OCI-M2 (cell line): Measurements from ENCODE around the gene SHFL.

Experiments used
- DNase-seq: peaks from one replicate; lab custom pipeline; 2025; ENCODE audit not compliant: unreplicated experiment; lab: John Stamatoyannopoulos, UW

The SHFL gene

DNA sequence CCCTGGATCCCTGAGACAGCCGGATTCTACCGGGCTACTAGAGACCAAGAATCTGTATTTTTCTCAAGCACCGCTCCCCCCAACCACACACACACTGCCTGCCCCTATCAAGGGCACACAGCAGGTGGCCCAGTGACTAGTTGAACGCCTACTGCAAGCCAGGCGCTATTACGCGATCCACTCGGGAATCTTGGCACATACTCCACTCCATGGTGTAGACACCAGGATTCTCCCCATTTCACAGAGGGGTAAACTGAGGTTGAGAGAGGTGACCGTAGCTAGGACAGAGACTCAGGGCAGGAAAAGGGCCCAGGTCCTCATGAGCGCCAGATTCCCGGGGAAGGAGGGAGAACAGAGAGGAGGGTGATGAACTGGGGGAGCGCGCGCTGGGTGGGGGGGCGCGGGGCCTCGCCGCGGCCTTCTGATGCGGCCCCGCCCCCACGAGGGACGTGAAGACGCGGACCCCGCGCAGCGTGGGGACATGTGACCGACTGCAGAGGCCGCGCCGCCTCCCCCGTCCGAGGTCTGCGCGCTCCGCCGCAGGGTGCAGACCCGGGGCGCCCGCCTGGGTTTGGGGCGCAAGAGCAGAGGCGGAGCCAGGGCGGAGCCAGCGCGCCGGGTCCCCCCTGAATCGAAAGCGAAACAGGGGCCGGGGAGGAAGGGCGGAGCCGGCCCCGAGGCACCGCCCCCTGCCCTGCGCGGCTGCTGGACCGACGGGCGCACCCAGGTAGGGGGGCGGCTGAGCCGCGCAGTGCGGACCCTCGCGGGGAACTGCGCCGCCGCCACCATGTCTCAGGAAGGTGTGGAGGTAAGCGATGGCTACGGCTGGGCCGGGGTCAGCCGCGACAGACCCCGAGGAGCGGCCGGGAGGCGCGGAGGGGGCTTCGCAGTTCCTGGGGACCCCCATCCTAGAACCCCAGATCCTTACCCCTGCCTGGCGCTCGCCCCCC, at the start of gene SHFL:
Gene SHFL (plus strand): TSS at position 677 of the 950 bp plus-strand sequence. CDS start 111 bp downstream, at position 788.
- DNase-seq = peak; percentile 92

DNA sequence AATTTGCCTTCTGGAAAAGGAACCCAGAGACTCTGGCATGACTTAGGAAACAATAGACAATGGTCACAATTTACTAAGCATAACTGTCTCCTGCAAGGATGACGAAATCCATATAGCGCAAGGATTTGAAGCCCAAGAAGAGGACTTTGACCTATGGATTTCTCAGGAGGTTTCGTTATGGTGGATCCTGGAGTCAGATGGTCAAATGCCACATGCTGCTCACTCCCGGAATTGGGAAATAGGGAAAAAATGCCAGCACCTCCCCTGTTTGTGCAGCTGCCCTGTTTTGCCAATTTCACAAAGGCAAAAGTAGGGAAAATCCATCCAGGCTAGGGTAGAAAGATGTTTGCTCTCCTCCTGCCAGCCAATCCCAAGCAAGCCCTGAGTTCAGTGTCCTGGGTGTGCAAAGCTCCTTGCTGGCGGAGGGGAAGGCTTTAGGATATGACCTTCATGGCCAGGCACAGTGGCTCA, 49.5 kb upstream of the SHFL start:
- no peak for DNase-seq

DNA sequence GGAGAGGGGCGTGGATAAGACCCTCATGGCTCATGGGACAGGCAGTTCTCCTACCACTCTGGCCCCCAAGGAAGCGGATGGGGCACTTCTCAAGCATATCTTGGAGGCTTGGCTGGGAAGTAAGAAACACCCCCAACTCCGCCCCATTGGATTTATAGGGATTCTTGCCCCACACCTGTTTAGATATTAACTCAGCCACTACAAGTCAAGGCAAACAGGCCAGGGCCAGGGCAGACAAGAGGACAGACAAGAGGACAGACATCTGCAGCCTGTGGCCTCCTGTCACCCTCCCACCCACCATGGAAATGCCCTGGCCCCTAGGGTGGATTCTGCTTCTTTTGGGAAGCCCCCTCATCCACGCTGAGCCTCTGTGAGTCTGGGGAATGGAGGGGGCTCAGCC, 48.8 kb upstream of the SHFL start:
- no peak for DNase-seq

DNA sequence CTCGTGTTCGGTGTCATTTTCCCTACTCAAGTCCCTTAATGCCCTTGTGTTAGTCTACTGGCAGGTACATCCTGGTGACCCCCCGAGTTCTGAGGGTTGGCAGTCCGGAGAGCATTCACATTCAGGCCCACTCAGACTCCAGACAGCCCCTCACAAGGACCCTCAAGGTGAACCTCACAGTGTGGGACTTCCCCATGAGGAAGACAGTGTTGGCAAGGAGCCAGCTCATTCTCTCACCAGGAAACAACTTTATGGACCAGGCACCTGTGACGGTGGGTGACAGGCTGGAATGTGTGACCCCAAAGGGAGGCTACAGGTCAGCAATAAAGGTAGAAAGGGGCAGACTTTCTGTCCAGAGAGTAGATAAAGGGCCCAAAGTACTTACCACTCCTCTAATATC, 48.3 kb upstream of the SHFL start:
- no peak for DNase-seq

DNA sequence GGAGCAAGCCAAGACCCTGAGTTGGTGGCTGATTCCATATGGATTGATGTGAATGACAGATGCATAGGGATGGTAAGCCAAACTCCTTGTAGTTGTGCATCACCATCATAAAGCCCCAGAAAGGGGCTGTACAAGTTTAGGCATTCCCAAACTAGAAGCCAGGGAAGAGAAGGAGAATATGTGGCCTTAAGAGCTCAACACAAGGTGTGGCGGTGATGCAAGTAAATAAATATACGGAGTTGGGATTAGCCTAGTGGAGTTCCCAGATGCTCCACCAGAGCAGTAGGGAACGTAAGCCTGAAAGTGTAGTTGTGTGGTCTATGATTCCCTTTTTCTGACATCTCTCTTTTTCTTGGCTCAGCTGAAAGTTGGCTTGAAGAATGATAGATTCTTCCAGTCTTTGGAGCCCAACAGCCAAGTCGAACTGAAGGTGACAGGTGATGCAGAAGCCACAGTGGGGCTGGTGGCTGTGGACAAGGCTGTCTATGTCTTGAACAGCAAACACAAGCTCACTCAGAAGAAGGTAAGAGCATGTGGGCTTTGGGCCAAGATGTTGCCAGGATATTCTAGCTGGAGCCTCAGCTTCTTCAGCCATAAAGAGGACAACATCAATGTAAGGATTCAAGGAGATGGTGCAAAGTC, 42.7 kb upstream of the SHFL start:
- peak; percentile 95 for DNase-seq

DNA sequence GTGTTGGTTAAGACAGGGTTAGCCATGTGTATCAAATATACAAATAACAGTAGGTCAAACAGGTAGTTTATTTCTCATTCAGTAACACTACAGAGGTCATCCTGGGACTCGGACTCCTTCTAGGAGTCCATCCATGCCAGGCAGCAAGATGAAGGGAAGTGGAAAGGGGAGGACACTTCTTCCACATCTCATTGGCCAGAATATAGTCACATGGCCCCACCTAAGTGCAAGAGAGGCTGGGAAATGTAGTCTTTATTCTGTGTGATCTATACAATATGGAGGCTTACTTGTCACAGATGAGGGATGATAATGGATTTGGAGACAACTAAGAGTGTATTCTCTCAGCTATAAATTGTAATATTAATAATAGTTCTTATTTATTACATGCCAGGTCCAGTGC, 41.7 kb upstream of the SHFL start:
- no peak for DNase-seq

DNA sequence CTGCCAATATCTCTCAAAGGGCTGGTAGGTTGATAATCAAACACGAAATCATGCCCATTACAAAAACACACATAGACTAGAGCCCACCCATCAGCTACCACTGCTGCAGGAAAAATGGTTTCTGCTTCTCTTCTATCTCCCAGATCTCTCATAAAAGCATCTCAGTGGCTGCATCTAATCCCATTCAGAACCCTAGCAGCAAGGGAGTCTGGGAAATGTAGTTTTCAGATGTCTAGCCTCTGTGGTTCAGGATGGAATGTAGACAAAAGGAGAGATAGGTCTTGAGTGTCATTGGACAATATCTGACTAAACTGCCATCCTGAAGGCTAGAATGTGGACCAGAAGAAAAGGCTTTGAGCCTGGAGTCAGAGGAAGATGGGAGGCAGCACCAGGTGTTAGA, 40.7 kb upstream of the SHFL start:
- no peak for DNase-seq

DNA sequence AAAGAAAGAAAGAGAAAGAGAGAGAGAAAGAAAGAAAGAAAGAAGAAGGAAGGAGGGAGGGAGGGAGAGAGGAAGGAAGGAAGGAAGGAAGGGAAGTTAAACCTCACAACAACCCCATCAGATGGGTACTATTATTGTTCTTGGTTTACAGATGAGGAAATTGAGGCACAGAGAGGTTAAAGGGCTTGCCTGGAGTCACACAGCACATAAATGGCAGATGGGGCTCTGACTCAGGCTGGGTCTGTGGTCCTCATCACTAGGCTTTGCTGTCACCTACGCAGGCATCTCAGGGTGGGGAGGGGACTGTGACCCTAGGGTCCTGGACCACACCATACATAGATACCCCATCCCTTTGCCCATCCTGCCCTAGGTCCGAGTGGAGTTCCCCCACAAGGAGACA, 36.5 kb upstream of the SHFL start:
- no peak for DNase-seq

DNA sequence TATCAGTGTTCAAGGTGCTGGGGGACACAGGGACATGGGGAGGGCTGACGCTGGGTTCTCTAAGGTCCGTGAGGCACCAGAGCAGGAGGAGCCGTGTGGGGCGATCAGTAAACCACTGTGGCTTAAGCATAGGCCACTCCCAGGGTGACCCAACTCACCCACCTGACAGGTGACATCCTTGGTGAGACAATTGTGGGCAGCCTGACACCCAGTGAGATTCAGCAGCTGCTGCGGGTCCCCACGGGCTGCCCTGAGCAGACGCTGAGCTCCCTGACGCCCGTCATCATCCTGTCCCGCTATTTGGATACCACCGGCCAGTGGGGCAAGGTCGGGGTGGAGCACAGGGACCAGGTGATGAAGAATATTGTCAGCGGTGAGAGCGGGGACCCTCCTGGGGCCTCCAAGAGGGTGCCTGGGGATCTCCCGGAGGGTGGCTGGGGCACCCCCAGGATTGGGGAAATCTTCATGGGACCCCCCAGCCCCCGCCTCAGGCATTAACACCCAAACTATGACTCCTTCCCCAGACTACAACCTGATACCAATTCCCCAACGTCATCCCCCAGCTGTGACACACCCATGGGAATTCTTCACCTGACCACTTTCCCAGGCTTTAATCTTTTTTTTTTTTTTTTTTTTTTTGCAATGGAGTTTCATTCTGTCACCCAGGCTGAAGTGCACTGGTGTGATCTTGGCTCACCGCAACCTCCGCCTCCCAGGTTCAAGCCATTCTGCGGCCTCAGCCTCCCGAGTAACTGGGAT, 33.3 kb upstream of the SHFL start:
- no peak for DNase-seq

DNA sequence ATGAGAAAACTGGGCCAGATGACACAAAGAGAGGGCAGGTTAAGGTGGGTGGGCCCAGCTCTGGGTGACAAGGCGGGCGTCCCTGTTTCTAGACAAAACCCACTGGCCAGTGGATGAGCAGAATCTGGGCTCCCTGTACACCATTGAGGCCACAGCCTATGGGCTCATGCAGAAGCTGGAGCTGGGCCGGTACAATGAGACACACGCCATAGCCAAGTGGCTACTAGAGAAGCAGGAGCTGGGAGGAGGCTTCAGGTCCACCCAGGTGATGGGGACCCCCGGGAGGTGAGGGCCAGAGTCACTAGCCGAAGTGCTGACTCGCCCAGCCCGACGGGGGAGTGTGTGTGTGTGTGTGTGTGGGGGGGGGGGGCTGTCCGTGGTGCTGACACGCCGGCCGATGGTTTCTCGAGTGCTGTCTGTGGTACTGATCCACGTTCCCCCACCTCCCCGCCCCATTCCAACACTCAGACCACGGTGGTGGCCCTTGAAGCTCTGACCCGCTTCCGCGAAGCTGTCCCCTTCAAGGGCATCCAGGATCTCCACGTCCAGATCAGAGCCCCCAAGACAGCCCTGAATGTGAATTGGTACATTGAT, 24.3 kb upstream of the SHFL start:
- DNase-seq = no peak

DNA sequence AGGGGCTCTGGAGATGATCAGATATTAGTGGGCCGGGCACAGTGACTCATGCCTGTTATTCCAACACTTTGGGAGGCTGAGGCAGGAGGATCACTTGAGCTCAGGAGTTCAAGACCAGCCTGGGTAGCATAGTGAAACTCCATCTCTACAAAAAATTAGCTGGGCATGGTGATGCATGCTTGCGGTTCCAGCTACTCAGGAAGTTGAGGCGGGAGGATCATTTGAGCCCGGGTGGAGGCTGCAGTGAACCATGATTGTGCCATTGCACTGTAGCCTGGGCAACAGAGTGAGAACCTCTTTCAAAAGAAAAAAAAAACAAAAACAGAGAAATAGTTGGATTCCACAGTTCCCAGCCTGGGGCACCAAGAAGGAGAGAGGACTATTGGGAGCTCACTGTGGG, 17.9 kb upstream of the SHFL start:
- DNase-seq = no peak

DNA sequence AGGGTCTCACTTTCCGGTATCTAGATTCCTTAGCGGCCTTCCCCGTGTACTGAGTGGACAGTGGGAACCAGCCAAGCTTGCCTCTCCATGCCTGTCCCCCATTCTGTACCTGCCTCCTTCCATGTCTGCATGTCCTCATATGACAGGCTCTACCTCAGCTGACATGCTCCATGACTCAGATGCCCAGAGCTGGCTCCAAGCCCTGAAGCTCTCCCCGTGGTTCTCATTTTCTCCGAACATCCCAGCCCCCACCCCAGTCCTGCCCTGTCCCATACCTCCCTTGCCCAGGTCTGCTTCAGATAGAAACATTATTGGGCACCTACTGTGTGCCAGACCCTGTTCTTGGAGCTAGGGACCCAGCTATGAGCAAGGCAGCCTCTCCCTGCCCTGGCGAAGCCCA, 17.1 kb upstream of the SHFL start:
- no peak for DNase-seq

DNA sequence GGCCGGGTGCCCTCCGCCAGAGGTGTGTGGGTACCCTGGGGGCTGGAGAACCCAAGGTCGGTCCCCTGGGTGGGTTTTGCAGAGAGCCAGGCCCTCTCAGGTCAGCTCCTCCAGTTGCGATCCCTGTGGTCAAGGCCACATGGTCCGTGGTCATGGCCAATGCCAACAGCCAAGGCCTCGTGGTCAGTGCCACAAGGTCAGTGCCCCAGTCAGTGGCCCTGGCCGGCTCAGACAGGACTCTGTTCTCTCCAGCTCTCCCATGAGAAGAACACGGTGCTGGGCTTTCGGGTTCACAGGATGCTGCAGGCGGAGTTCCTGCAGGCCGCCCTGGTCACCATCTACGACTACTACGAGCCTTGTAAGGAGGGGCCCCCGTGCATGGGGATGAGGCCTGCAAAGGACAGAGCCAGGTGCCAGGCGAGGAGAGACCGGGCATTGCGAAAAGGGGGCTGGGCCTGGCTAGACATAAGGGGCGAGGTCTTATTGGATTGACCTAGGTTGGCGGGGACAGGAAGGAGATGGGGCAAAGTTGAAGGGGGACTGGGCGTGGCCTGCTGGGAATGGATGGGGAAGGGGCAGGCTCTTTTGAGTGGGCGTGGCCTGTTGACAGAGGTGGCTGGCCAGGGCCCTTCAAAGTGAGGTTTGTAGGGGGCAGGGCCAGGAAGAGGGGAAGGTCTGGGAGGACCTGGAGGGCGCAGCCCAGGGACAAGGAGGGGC, 15.2 kb upstream of the SHFL start:
- DNase-seq = no peak

DNA sequence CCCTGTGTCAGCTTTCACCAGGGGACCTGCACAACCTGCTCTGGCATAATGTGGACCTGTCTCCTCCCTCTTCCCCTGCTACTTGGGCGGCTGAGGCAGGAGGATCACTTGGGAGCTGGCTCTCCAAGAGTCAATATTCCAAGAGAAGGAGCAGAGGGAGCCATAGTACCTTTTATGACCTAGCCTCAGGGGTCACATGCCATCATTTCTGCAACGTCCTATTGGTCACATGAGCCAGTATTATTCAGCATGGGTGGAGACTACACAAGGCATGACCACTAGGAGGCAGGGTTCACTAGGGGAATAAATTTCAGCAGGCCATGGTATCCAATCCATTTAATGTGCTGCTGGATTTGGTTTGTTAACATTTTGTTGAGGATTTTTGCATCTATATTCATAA, 12.0 kb upstream of the SHFL start:
- peak; percentile 88 for DNase-seq

DNA sequence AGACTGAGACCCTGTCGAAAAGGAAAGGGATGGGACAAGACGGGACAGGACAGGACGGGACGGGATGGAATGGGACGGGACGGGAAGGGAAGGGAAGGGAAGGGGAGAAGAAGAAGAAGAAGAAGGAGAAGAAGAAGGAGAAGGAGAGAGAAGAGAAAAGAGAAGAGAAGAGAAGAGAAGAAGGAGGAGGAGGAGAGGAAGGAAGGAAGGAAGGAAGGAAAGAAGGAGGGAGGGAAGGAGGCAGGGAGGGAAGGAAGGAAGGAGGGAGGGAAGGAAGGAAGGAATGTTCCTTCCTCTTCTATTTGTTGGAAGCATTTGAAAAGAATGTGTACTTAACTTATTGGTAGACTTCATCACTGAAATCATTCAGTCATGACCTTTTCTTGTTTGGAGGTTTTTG, 9.6 kb upstream of the SHFL start:
- DNase-seq = no peak

DNA sequence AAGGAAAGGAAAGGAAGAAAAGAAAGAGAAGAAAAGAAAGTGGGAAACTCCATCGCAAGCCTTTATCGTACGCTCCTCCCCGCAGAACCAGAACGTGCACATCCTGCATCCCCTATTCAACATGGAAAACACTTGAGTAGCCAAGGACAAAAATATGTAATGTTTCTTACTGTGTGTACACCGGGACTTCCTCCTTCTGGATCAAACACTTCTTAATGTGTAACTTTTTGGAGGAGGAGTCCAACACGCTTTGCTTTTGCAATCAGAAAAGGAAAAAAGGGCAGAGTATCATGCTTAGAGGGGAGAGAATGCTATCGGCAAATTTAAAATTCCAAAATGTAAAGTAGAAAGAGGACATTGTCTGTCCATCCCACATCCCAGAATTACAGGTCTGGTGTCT, 7.8 kb upstream of the SHFL start:
- DNase-seq = no peak

DNA sequence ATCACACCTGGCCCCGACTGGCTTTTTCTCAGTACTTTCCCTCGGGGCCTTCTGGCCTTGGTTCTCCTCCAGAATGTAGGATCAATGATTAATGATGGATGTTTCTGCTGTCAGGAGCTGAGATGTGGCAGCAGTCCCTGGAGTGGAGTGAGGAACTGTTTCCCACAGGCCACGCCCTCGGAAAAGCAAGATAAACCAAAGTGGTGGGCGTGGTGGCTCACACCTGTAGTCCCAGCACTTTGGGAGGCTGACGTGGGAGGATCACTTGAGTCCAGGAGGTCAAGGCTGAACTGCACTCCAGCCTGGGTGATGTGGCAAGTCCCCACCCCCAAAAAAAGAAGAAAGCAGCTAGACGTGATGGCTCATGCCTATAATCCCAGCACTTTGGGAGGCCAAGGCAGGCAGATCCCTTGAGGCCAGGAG, 7.1 kb upstream of the SHFL start:
- DNase-seq = no peak

DNA sequence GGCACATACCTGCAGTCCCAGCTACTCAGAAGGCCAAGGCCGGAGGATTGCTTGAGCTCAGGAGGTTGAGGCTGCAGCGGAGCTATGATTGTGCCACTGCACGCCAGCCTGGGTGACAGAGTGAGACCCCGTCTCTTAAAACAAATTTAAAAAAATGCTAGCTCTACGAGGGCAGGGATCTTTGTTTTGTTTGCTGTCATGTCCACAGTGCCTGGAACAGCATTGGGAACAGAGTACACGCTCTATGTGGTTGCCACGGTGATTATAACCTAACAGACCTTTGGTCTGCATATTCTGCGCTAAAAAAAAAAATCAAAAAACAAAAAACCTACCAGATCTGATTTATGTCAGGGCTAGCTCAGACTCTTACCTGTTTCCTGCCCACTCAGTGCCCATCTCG, 2.2 kb upstream of the SHFL start:
- DNase-seq = no peak

DNA sequence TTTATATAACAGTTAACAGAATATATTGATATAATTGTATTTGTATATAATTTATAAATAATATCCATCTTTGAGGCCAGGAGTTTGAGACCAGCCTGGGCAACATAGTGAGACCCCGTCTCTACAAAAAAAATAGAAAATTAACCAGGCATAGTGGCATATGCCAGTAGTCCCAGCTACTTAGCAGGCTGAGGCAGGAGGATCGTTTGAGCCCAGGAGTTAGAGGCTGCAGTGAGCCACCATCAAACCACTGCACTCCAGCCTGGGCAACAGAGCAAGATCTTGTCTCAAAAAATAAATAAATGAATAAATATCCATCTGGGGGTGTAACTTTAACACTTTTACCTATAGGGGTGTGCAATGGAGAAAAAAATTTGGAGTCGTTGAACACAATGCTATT, 1.3 kb upstream of the SHFL start:
- no peak for DNase-seq

DNA sequence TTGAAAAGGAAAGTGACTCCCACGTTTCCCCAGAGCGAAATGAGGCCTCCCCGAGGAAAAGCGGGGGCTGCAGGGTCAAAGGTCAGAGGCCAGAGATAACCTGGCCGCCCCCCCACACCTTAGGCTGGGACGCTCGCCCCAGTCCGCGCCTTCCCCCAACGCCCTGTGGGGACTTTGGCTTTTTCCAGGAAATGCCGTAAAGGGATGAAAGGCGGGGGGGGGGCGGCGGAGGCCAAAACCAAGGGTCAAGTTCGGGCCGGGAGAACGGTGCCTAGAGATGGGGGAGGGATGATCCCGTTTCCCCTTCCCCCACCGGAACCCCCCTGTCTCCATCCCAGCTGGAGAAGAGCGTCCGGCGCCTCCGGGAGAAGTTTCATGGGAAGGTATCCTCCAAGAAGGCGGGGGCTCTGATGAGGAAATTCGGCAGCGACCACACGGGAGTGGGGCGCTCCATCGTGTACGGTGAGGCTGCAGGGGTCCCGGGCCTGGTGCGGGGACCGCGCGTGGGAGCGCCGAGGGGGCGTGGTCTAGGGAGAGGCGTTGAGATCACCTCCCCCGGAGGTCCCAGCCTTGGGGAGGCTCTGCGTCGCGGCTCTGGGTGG, 575 bp downstream of the SHFL start:
- no peak for DNase-seq
